ENCODE measurements around the gene HAPLN1.

Gene HAPLN1

DNA sequence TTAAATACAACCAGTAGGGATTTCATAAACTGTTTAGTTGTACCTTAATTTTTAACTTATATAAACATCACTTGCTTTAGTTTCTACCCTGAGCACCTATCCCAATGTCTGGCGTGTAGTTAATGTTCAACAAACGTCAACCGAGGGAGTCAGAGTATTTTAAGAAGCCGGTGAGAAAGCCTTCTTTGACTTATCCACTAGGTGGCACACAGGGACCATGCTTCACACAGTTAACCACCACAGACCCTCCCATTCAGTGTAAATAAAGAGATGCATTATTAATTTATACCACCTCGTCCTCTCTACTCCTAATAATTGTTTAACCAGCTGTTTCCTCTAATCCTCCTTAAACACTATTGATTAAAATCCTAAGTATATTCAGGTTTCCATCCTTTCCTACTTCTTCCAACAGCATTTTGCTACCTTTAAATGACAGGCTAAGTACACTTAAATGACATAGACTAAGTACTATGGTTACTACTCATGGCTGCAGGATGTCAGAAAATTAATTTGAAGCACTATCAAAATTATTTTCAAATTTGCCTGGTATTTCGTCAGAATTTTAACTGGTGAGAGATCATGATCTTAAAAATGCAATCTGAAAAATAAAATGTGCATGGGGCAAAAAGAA lies 2.3 kb downstream of the HAPLN1 start:
- DNase-seq (ENCODE audit: low read depth in 2 of 2, low spot score in 1 of 2): no peak

DNA sequence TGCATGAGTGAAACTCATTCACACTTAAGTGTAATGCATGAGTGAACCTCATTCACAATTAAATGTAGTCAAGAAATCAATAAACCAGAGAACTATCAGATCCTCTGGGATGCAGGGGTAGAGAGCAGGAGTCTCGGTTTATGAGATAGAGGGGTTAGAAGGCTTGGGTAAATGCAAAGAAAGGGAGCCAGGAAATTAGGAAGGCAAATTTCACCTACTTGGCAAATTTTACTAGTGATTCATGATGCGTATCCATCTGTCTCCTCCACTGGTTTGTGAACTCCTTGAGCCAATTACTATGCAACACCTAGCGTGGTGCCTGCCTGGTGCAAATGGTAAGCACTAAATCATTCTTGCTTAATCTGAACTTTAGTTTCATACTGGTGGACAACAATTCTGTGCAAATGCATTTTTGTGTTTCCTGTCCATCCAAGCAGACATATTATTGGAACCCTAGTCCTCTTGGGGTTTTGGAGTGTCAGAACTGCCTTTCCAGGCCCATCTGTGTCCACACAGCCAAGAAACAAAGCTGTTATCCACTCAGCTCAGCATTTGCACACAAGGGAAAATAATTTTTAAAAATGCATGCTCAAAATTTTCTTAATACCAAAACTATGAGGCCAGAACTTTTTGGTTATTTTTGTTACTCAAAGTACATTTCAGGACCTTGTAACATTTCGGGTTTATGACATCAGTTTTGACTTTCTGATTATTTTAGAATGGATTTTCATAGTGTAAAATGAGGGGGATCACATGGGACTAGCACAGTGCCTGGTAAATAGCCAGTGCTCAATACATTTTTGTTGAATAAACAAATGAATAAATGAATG lies 5.2 kb downstream of the HAPLN1 start:
- no peak for DNase-seq (ENCODE audit: low read depth in 2 of 2, low spot score in 1 of 2)

DNA sequence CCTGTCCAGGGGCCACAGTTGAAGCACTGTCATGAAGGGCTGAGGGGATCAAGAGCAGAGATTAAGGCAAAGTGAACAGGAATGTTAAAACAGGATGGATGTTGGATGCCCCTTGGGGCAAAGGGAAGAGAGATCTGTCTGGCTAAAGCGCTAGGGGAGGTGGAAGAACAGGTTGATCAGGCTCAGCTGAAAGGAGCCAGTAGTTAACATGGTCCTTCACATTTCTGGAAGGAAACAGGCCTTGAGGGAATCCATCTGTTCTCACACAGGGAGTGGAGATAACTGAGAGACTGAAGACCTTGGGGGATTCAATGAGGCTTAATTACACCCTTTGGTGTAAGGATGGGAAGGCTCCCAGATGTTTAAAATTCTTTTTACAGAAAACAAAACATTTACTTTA lies 5.8 kb downstream of the HAPLN1 start:
- DNase-seq (ENCODE audit: low read depth in 2 of 2, low spot score in 1 of 2): no peak

DNA sequence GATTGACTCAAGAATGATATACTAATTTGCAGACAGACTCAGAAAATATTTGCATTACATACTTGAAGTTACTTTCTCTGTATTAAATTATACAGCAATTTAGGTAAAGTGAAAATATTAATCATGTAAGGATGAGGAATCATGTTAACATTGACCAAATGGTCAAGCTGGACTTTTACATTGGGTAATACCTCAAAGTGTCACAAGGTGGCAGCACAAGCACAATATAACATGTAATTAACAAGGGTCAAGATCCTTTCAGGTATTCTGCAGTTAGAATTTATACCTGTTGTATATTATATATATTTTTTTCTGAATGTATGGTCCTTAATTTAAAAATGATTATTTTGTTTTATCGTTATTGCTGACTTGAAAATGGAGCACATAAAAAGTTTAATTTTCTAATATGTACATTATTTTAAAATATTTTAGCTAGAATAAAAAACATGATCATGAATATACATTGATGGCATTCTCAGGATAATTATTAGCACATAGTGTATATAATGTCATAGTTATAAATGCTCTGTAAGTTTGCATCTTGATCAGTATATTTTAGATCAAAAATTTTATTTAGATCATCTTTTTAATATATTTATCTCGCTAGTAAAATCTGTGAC lies 8.6 kb downstream of the HAPLN1 start:
- DNase-seq (ENCODE audit: low read depth in 2 of 2, low spot score in 1 of 2): no peak

DNA sequence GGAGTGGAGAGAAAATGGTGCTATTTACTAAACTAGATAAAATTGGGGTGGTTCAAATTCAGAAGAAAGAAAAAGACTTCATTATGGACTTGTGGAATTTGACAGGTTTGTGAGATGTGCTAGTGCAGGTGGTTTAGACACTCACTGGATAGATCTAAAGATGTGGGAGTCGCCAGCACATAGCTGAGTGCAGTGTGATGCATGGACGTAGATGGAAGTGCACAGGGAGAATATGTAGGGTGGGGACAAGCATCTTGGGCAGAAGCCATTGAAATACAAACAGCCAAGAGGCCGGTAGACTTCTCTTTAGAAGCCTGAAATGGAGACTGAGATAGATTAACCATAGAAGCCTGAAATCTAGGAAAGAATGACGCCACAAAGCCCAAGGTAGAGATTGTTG lies 10.7 kb downstream of the HAPLN1 start:
- no peak for DNase-seq (ENCODE audit: low read depth in 2 of 2, low spot score in 1 of 2)

DNA sequence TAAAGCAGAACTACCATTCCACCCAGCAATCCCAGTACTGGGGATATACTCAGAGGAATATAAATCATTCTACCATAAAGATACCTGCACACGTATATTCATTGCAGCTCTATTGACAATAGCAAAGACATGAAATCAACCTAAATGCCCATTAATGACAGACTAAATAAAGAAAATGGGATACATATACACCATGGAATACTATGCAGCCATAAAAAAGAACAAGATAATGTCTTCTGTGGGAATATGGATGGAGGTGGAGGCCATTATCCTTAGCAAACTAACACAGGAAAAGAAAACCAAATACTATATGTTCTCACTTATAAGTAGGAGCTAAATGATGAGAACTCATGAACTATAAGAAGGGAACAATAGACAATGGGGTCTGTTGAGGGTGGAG lies 12.5 kb downstream of the HAPLN1 start:
- DNase-seq (ENCODE audit: low read depth in 2 of 2, low spot score in 1 of 2): no peak

DNA sequence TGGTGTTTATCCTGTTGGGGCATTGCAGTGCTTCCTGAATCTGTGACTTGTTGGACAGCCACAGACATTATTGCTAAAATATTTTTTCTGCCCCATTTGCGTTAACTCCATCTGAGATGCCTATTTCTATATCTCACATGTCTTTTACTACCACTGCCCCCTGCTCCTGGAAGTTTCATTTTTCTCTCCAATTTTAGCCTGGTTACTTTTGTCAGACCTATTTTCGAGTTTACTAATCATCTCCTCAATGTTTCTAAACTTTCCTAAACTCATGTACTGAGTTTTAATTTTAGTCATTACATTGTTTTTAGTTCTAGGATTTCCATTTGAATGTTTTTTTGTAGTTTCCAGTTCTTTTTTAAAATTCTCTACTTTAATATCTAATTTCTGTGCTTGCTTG lies 17.6 kb downstream of the HAPLN1 start:
- no peak for DNase-seq (ENCODE audit: low read depth in 2 of 2, low spot score in 1 of 2)

DNA sequence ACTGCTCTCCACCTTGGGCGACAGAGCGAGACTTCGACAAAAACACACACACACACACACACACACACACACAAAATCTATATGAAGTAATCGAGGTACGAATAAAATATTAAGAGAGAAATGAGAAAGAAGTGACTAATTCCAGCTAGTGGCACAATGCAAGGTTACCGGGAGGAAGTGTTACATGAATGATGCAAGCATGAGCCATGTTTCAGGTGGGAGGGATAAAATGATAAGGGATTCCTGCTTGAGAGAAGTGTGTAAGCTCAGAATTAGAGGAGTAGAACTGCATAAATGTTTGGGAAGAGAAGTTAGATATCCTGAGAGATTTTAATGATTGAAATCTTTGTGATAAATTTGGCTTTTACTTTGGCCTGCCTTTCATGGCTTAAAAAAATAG lies 18.8 kb downstream of the HAPLN1 start:
- no peak for DNase-seq (ENCODE audit: low read depth in 2 of 2, low spot score in 1 of 2)

DNA sequence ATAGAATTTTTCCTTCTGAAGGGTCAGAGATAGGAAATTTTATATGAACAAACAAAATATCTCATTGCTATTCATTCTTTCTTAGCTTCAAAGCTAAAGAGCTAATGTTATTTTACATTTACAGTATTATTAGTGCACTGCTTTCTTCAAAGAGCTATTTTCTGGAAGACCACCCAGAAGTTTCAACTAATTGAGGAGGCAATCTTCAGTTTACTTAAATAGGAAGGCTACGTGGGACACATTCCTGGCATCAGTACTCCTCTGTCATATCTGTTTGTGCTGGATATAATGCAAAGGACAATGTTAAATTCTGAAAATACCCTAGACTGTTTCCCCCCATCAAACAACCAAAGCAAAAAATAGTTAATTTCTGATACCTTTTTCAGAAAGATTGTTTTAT lies 30.8 kb downstream of the HAPLN1 start:
- DNase-seq (ENCODE audit: low read depth in 2 of 2, low spot score in 1 of 2): no peak

DNA sequence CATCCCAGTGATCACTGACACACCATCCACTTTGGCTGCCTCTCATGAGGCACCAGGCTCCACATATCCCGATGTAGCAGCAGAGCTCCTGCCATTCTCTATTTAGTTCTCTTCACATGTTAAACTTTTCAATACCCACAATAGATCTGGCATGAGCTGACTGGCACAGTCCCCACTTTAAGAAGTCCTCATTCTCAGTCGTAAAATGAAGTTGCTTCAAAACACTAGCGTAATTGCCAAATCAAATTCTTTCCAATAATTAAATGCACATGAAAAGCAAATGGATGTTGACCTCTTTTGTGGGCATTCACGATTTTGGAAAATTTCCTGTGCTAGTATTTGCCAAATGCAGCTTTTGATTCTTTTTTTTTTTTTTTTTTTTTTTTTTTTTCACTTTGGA lies 32.4 kb downstream of the HAPLN1 start:
- no peak for DNase-seq (ENCODE audit: low read depth in 2 of 2, low spot score in 1 of 2)

DNA sequence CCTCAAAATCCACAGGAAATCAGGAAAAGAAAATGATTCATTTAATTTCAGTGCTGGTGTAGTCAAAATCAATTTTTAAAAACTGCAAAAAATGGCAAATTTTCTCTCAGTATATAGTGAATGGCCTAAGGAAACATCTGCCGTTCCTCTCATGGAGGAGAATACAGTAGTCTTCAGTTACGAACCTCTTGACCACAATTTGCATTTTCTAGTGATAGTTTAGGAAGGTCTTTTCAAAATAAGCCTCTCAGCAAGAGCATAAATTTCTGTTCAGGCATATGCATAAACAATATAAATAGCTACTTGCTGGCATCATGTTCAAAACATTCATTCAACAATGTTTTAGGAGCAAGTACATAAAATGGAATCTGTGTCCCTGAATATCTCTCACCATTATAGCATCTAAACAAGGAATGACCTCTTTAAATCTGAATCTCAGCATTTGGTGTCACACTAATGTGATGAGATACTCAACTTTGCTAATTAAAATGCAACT lies 33.5 kb downstream of the HAPLN1 start:
- DNase-seq (ENCODE audit: low read depth in 2 of 2, low spot score in 1 of 2): no peak

DNA sequence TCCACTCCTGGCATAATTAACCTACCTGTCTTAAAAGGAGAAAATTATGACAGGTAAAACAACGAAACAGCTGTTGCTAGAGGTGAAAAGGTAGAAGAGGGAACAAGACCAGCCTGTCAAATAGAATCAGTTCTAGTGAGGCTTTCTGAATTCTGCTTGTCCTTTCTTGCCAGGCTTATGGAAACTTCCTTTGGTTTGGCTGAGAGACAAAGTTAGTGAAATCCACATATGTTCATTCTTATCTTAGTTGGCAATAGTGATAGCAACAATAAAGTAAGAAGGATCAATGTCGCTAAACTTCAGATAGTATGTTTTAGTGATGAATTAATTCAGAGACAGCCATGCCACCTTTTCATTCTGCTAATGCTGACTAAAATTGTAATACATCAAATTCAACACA lies 34.4 kb downstream of the HAPLN1 start:
- no peak for DNase-seq (ENCODE audit: low read depth in 2 of 2, low spot score in 1 of 2)

DNA sequence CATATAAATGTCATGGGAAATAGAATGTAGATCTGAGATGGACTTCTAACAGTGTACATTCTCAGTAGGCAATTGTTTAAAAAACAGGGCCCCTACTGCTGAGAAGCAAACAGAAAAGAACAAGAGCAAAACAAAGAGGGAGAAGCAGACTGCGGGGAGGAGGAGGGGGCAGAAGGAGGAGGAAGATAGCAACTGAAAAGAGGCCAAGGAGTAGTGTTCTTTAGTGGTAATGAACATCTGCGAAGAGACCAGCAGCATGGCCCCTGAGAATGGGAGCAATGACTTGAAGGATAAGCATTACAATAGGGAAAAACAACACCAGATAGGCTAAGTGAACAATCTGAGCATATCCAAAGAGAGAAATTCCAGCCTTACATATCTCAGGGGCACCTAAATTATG lies 36.8 kb downstream of the HAPLN1 start:
- no peak for DNase-seq (ENCODE audit: low read depth in 2 of 2, low spot score in 1 of 2)

DNA sequence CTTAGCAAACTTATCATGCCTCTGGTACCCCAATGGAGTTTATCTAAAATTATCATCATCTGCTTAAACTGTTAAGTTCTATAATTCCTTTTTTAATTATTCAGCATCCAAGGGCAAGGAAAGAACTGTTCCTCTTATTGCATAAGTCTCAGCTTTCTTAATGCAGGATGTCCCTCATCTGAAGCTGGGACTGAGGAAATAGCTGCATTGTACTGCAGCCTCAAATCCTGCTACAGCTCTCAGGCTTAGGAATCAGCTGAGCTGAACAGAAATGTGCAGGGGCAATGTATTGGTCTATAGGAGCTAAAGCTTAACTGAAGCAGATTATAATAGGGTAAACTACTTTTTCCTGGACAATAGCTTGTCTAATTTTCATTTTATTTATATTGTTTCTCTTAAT lies 48.0 kb downstream of the HAPLN1 start:
- DNase-seq (ENCODE audit: low read depth in 2 of 2, low spot score in 1 of 2): no peak

DNA sequence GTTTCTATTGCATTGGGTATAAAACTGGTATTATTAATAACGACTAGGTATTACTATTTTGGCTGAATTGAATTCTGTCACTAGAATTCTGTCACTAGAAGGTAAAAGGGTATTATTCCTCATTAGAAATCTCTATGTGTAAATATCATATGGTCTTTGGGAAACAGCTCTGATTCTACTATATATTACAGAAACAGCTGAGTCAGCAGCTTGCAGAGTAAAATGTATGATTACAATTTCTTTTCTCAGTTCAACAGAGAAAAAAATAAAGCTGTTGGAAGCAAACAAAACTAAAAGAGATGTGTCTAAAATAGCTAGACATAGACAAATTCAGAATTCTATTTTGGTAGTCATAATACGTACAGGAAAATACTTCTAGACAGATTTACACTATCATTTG lies 48.5 kb downstream of the HAPLN1 start:
- no peak for DNase-seq (ENCODE audit: low read depth in 2 of 2, low spot score in 1 of 2)

DNA sequence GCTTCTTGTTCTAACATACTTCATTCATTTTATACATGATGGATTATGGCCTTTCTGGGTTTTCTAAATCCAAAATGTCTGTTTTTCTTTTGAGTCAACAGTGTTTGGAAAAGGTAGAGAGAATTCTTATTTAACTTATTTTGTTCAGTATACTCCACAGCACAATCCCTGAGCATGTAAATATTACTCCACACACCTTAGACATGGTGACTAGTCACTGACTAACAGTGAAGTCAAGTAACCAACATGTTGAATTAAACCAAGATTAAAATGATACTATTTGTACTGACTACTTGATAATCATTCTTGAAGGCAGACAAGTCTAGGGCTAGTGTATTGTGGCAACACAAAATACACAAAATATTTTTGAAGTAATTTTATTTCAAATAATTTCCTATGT lies 55.0 kb downstream of the HAPLN1 start:
- no peak for DNase-seq (ENCODE audit: low read depth in 2 of 2, low spot score in 1 of 2)

DNA sequence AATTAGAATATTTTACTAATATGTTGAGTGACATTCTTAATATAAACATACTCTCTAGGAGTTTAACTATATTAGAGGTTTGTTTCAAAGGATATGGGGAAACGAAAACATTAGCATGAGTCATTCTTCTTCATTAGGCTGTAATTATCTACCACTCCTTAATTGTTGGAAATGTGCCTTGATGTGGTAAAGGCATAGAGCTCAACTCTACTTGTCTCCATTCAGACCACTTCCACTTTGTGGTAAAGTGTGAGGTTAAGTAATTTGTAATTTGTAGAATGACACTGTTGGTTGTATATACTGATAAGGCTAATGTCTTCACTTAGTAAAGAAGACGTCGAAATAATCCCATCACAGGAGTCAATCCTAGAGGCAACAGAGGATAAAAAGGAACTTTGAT lies 58.1 kb downstream of the HAPLN1 start:
- DNase-seq (ENCODE audit: low read depth in 2 of 2, low spot score in 1 of 2): no peak

DNA sequence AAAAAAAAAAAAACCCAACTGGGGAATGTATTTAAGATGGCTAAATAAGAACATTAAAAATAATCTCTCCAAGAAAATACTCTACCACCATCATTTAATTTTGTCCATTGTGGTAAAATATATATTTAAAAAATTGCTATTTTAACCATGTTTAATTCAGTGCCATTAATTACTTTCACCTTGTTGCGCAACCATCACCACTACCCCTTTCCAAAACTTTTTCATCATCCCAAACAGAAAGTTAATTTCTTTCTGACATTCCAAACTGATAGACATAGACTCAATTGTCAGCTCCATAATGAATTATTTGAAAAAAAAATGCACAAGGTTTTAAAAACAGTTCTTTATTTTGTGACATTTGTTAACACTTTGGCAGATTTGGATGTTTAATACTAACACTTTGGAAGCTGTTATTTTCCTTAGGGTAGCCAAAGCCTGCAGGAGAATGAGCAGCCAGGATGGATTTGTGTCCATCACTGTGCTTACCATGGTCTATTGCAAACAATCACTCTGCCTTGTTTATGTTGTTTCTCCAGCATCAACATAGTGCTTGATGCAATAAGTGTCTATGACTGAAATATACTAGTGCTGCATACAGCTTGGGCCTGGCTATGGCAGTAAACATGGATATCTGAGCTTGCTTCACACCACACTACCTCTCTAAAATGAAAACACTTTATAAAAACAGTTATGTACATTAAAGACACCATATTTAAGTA lies 62.7 kb downstream of the HAPLN1 start:
- DNase-seq (ENCODE audit: low read depth in 2 of 2, low spot score in 1 of 2): no peak

DNA sequence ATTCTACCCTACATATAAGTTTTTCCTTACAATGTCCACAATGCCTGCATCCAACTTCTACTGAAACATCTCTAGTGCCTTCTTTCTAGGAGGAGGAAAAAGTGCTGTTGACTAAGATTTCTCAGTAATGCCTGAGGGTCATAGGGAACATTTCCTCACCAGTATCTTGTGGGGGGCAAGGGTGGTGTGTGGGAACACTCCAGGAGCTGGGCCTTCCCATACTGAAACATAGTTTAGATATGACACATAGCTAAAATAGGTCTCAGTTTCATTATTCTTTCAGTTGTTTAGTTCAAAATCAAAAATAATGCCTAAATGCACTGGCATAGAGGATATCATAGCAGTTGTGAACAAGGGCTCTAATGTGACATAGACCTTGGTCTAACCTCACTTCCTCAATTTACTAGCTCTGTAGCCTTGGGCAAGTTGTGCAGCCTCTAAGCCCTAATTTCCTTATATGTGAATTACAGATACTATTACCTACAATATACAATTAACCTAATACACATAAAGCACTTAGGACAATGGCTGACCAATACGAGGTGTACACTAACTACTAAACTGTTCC lies 66.1 kb downstream of the HAPLN1 start:
- DNase-seq (ENCODE audit: low read depth in 2 of 2, low spot score in 1 of 2): no peak

DNA sequence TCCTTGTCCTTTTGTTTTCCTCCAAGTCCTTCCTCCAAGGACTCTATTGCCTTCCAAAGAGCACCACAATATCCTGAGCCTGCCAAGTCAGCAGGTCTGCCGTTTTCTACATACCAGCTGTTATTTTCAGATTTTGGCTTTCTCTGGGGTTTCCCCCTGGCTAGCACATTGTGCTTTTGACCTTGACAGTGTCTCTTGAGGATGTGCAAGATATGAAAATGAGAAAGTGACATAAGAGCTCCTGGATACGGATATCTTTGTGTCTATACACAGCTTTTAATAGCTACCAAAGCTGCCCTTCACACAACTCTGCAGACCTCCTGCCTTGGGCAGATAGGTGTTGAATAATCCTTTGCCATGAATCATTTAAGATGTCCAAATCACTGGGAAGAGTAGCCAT lies 67.0 kb downstream of the HAPLN1 start:
- DNase-seq (ENCODE audit: low read depth in 2 of 2, low spot score in 1 of 2): no peak

DNA sequence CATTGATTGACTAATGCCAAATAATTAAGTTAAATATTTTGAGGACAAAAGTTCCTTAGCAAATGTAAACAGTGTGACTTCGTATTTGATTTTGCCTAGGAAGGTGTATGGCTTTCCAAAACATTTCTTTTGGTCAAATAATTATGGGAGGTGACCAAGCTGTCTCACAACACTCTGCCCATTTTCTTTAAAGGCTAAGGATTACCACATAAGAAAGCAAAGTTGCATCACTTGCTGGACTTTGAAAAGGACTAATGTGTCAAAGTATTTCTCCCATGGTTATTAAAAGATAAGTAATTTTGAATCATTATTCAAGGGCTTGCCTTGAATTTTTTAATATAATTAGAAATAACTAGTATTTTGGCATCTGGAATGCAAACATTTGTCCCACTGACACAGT lies 74.7 kb downstream of the HAPLN1 start:
- no peak for DNase-seq (ENCODE audit: low read depth in 2 of 2, low spot score in 1 of 2)
